ENCODE measurements around the gene NUDT22.

The NUDT22 gene

GRCh38 chr11:64229744-64230170 lies 3.7 kb downstream of the NUDT22 start:
- no peak for DNase-seq

- peak; percentile 91 for DNase-seq
These were observed 4.3 kb downstream of the NUDT22 start, which contains the start of gene DNAJC4 for GRCh38 chr11:64230171-64230984. Gene DNAJC4 (plus strand): TSS chr11:64230548. CDS start chr11:64230855, 307 bp downstream.

GRCh38 chr11:64230985-64231365 lies 4.9 kb downstream of the NUDT22 start:
- no peak for DNase-seq

GRCh38 chr11:64231546-64231945 lies 5.5 kb downstream of the NUDT22 start:
- no peak for DNase-seq

- no peak for DNase-seq
These were observed 6.3 kb downstream of the NUDT22 start for GRCh38 chr11:64232182-64232966.

- DNase-seq: no peak
These were observed 6.9 kb downstream of the NUDT22 start for GRCh38 chr11:64232967-64233315.

- DNase-seq: peak; percentile 64
These were observed 8.0 kb downstream of the NUDT22 start, which contains the start of gene VEGFB for GRCh38 chr11:64233913-64234586. Gene VEGFB (plus strand): TSS chr11:64234584. CDS start chr11:64234834, 250 bp downstream.

- no peak for DNase-seq
These were observed 8.7 kb downstream of the NUDT22 start for GRCh38 chr11:64234647-64235379.

- no peak for DNase-seq
These were observed 9.5 kb downstream of the NUDT22 start for GRCh38 chr11:64235437-64236161.

- no peak for DNase-seq
These were observed 11.4 kb downstream of the NUDT22 start for GRCh38 chr11:64237484-64237951.

- DNase-seq: no peak
These were observed 12.0 kb downstream of the NUDT22 start for GRCh38 chr11:64238076-64238475.

- no peak for DNase-seq
These were observed 12.9 kb downstream of the NUDT22 start for GRCh38 chr11:64238999-64239398.

- DNase-seq: no peak
These were observed 13.8 kb downstream of the NUDT22 start for GRCh38 chr11:64239662-64240434.

GRCh38 chr11:64240435-64241240 lies 14.6 kb downstream of the NUDT22 start, which contains the start of gene FKBP2:
Gene FKBP2 (plus strand): TSS chr11:64241095. CDS start chr11:64242388, 1,293 bp downstream.
- DNase-seq: peak; percentile 98

- DNase-seq: peak; percentile 100
These were observed 15.1 kb downstream of the NUDT22 start for GRCh38 chr11:64241241-64241490.

- DNase-seq: no peak
These were observed 15.7 kb downstream of the NUDT22 start for GRCh38 chr11:64241491-64242374.

- no peak for DNase-seq
These were observed 17.3 kb downstream of the NUDT22 start for GRCh38 chr11:64243236-64243854.

- no peak for DNase-seq
These were observed 18.0 kb downstream of the NUDT22 start for GRCh38 chr11:64244107-64244506.

- no peak for DNase-seq
These were observed 18.9 kb downstream of the NUDT22 start for GRCh38 chr11:64244966-64245365.
